ENCODE measurements around the gene MYO19.
"Not testable (repeated sequence)": the region's sequence is repeated elsewhere in the genome, so short reads cannot be mapped to it uniquely, and the experiment has no call there.

The MYO19 gene

GRCh38 chr17:36527621-36528250, 6.9 kb downstream of the MYO19 start:
- DNase-seq, result no peak

GRCh38 chr17:36525888-36526287, 8.8 kb downstream of the MYO19 start:
- DNase-seq, result no peak

GRCh38 chr17:36525113-36525512, 9.6 kb downstream of the MYO19 start:
- no peak for DNase-seq

GRCh38 chr17:36524428-36524876, 10.2 kb downstream of the MYO19 start:
- no peak for DNase-seq

- no peak for DNase-seq
Observed at GRCh38 chr17:36523113-36523512, 11.6 kb downstream of the MYO19 start.

GRCh38 chr17:36515837-36516236, 18.8 kb downstream of the MYO19 start:
- DNase-seq, result no peak

- no peak for DNase-seq
Observed at GRCh38 chr17:36514856-36515255, 19.8 kb downstream of the MYO19 start.

GRCh38 chr17:36512641-36513040, 22.0 kb downstream of the MYO19 start:
- no peak for DNase-seq

- no peak for DNase-seq
Observed at GRCh38 chr17:36511216-36511615, 23.5 kb downstream of the MYO19 start.

- no peak for DNase-seq
Observed at GRCh38 chr17:36510636-36511035, 24.0 kb downstream of the MYO19 start.

- DNase-seq, result no peak
Observed at GRCh38 chr17:36509272-36509985, 25.2 kb downstream of the MYO19 start.

- not testable (repeated sequence) for DNase-seq
Observed at GRCh38 chr17:36508439-36508838, 26.2 kb downstream of the MYO19 start.

GRCh38 chr17:36507266-36507665, 27.4 kb downstream of the MYO19 start:
- no peak for DNase-seq

- no peak for DNase-seq
Observed at GRCh38 chr17:36506831-36507230, 27.8 kb downstream of the MYO19 start.

GRCh38 chr17:36506249-36506826, 28.3 kb downstream of the MYO19 start:
- no peak for DNase-seq

GRCh38 chr17:36505171-36505570, 29.5 kb downstream of the MYO19 start:
- no peak for DNase-seq

- no peak for DNase-seq
Observed at GRCh38 chr17:36504156-36504545, 30.5 kb downstream of the MYO19 start.

- no peak for DNase-seq
Observed at GRCh38 chr17:36503456-36504155, 31.1 kb downstream of the MYO19 start.

- no peak for DNase-seq
Observed at GRCh38 chr17:36501963-36502362, 32.7 kb downstream of the MYO19 start.

- no peak for DNase-seq
Observed at GRCh38 chr17:36501351-36501750, 33.3 kb downstream of the MYO19 start.

- DNase-seq, result no peak
Observed at GRCh38 chr17:36500745-36501225, 33.9 kb downstream of the MYO19 start.

- DNase-seq, result no peak
Observed at GRCh38 chr17:36498560-36499300, 35.9 kb downstream of the MYO19 start.

GRCh38 chr17:36498155-36498554, 36.5 kb downstream of the MYO19 start:
- DNase-seq, result no peak
